ENCODE results near the gene TTC16.

DNA sequence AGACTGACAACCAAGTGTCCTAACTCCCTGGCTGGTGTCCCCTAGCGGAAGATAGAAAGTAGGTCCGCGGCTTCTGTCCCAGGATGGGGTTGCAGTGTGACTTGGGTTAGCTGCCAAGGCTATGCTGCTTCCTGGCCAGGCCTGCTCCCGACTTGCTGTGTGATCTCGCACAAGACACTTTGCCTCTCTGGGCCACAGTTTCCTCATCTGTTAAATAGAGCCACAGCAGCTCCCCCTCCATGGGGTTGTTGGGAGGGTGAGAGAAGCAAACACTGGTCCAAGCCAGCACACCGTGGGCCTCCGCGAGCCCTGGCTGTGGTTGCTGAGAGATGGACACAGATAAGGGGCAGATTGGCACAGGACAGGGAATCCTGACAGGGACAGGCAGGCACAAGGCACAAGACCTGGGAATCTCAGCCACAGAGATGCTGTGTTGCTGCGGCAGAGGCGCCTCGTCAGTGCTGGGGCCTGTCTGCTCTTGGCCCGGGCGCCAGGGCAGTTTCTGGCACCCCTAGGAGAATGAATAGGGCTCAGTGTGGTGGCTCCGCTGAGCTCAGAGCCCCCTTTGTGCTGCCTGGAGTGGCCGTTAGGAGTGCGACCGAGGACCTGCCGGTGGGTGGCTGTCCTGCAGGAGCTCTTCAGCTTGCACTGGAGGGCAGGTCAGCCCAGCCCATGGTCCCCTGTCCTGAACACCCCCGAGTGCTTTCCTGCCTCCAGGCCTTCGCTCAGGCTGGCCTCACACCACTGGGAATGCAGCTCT lies 64.4 kb downstream of the TTC16 start:
- TF ChIP-seq, protein P1, sequence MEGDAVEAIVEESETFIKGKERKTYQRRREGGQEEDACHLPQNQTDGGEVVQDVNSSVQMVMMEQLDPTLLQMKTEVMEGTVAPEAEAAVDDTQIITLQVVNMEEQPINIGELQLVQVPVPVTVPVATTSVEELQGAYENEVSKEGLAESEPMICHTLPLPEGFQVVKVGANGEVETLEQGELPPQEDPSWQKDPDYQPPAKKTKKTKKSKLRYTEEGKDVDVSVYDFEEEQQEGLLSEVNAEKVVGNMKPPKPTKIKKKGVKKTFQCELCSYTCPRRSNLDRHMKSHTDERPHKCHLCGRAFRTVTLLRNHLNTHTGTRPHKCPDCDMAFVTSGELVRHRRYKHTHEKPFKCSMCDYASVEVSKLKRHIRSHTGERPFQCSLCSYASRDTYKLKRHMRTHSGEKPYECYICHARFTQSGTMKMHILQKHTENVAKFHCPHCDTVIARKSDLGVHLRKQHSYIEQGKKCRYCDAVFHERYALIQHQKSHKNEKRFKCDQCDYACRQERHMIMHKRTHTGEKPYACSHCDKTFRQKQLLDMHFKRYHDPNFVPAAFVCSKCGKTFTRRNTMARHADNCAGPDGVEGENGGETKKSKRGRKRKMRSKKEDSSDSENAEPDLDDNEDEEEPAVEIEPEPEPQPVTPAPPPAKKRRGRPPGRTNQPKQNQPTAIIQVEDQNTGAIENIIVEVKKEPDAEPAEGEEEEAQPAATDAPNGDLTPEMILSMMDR (IDR thresholded peaks at IDR 0.05): no peak
- no peak for TF ChIP-seq POLR2A (IDR thresholded peaks at IDR 0.05)
